A549 (cell line): ENCODE results near the gene MOB2. TPM values are rescaled to one million over a fixed set of nuclear protein-coding genes. Genes with fewer than 3 reads are reported as not detected.
A peak's percentile ranks its signal among the peaks of the same experiment; 100 is the strongest.

ENCODE experiments used
- ATAC-seq, 2 experiments: fragments of 200-7000 bp in 1 of 2; fragments of >200 bp in 1 of 2; cut with Nextera tagmentation in 1 of 2; cut with Tn5 transposase in 1 of 2; 3 replicates each; pipeline versions ENCODE4 v1.8.0 to v1.9.1; 2018 to 2020; ENCODE audit warnings: mild to moderate bottlenecking in 1 of 2, moderate library complexity in 1 of 2
- CTCF ChIA-PET: fragments of 300-600 bp; sonication (Branson Sonifier 250); formaldehyde crosslinking; extraction: SDS; loops from one replicate; lab custom pipeline; 2021; ENCODE audit warnings: antibody characterized with exemption, inconsistent platforms; lab: Yijun Ruan, JAX
- POLR2A ChIA-PET: fragments of 350-600 bp; formaldehyde crosslinking; extraction: SDS; loops from one replicate; lab custom pipeline; 2021; ENCODE audit warnings: antibody characterized with exemption, inconsistent platforms; lab: Yijun Ruan, JAX
- DNase-seq, 2 experiments: peaks; one replicate each; pipeline versions ENCODE4 v3.0.0 to v3.0.0-alpha.2; 2011 to 2016; ENCODE audit warnings: low read depth in 1 of 2, low spot score in 1 of 2
- FAIRE-seq: peaks from 2 replicates; lab custom pipeline; 2011; peaks lifted over from hg19 to GRCh38; lab: Jason Lieb, UNC
- H3K27ac ChIP-seq, 2 experiments: fragments of >200 bp; sonication (Bioruptor Twin); formaldehyde crosslinking; 3 replicates each; pipeline ENCODE4 v1.5.1; 2016 to 2017
- H3K4me1 ChIP-seq: fragments of >200 bp; sonication (Bioruptor Twin); formaldehyde crosslinking; 3 replicates; pipeline ENCODE4 v1.6.1; 2016
- H3K4me2 ChIP-seq: fragments of >200 bp; sonication (Bioruptor Twin); formaldehyde crosslinking; 3 replicates; pipeline ENCODE4 v1.6.1; 2016
- H3K4me3 ChIP-seq: fragments of >200 bp; sonication (Bioruptor Twin); formaldehyde crosslinking; 3 replicates; pipeline ENCODE4 v1.5.1; 2016
- H3K9me3 ChIP-seq: fragments of >200 bp; sonication (Bioruptor Twin); formaldehyde crosslinking; 3 replicates; pipeline ENCODE4 v1.6.1; 2016
- CBX8 ChIP-seq: fragments of 200-600 bp; sonication (generic); IDR thresholded peaks from 2 replicates; pipeline ENCODE4 v1.6.1; 2016
- CHD4 ChIP-seq: fragments of 200-600 bp; sonication (generic); IDR thresholded peaks from 2 replicates; pipeline ENCODE4 v1.6.1; 2016; ENCODE audit warnings: antibody characterized with exemption, mild to moderate bottlenecking, borderline replicate concordance
- EHF ChIP-seq: fragments of 250-450 bp; sonication (Bioruptor Pico); IDR thresholded peaks from 2 replicates; pipeline ENCODE4 v1.5.0; 2020; ENCODE audit warnings: mild to moderate bottlenecking
- EP300 ChIP-seq, 2 experiments: fragments of >200 bp; sonication (Bioruptor Twin); formaldehyde crosslinking; IDR thresholded peaks; 2 replicates in 1 of 2; 3 replicates in 1 of 2; pipeline ENCODE4 v1.6.1; 2016 to 2017
- FOSL2 ChIP-seq, 2 experiments: fragments of 450-650 bp in 1 of 2; fragments of >200 bp in 1 of 2; sonication (Bioruptor Twin) in 1 of 2; formaldehyde crosslinking; IDR thresholded peaks; 2 replicates each; pipeline versions ENCODE4 v1.5.0 to v1.6.1; 2016 to 2020; ENCODE audit warnings: mild to moderate bottlenecking in 1 of 2, moderate library complexity in 1 of 2
- FOXS1 ChIP-seq: fragments of 250-450 bp; sonication (Bioruptor Pico); IDR thresholded peaks from 2 replicates; pipeline ENCODE4 v1.5.0; 2020; ENCODE audit warnings: mild to moderate bottlenecking, moderate library complexity
- HDAC2 ChIP-seq: fragments of 200-600 bp; sonication (generic); IDR thresholded peaks from 2 replicates; pipeline ENCODE4 v1.6.1; 2016
- HOXA7 ChIP-seq: fragments of 250-450 bp; sonication (Bioruptor Pico); IDR thresholded peaks from 2 replicates; pipeline ENCODE4 v1.5.0; 2020; ENCODE audit warnings: mild to moderate bottlenecking, moderate library complexity
- JUN ChIP-seq, 2 experiments: fragments of >200 bp; sonication (Bioruptor Twin); formaldehyde crosslinking; IDR thresholded peaks; 2 replicates in 1 of 2; 3 replicates in 1 of 2; pipeline ENCODE4 v1.6.1; 2016 to 2017
- MAFK ChIP-seq: fragments of 450-650 bp; IDR thresholded peaks from 2 replicates; pipeline ENCODE4 v1.6.1; 2014; ENCODE audit not compliant: partially characterized antibody
- MYC ChIP-seq: IDR thresholded peaks from 2 replicates; pipeline ENCODE4 v1.6.1; 2012; ENCODE audit warnings: mild to moderate bottlenecking, inconsistent platforms, low read length, improper control_type of control experiment, borderline replicate concordance
- NFE2L2 ChIP-seq: fragments of 150-350 bp; conservative IDR thresholded peaks from 2 replicates; pipeline ENCODE4 v1.6.1; 2014; ENCODE audit warnings: low read length
- NPAS2 ChIP-seq: fragments of 250-450 bp; sonication (Bioruptor Pico); IDR thresholded peaks from 2 replicates; pipeline ENCODE4 v1.8.0; 2022; ENCODE audit warnings: mild to moderate bottlenecking, moderate library complexity, borderline replicate concordance
- NR3C1 ChIP-seq: fragments of >200 bp; sonication (Bioruptor Twin); formaldehyde crosslinking; IDR thresholded peaks from 3 replicates; pipeline ENCODE4 v1.6.1; 2017
- PHF8 ChIP-seq: fragments of 200-600 bp; sonication (generic); IDR thresholded peaks from 2 replicates; pipeline ENCODE4 v1.6.1; 2016; ENCODE audit warnings: low read depth, mild to moderate bottlenecking, antibody characterized with exemption, moderate library complexity, borderline replicate concordance
- POLR2A ChIP-seq: IDR thresholded peaks from 2 replicates; pipeline ENCODE4 v1.6.1; 2012; ENCODE audit warnings: mild to moderate bottlenecking, low read length
- RAD21 ChIP-seq, 2 experiments: fragments of >200 bp in 1 of 2; sonication (Bioruptor Twin) in 1 of 2; formaldehyde crosslinking in 1 of 2; IDR thresholded peaks in 1 of 2; conservative IDR thresholded peaks in 1 of 2; 2 replicates in 1 of 2; 3 replicates in 1 of 2; pipeline ENCODE4 v1.6.1; 2012 to 2018; ENCODE audit warnings: inconsistent platforms in 1 of 2
- RARB ChIP-seq: fragments of 250-450 bp; sonication (Bioruptor Pico); IDR thresholded peaks from 2 replicates; pipeline ENCODE4 v1.8.0; 2021; ENCODE audit warnings: mild to moderate bottlenecking, moderate library complexity
- RCOR1 ChIP-seq: fragments of 150-350 bp; IDR thresholded peaks from 2 replicates; pipeline ENCODE4 v1.6.1; 2014; ENCODE audit warnings: antibody characterized with exemption, low read length, low read depth
- RFX5 ChIP-seq: fragments of 450-650 bp; IDR thresholded peaks from 2 replicates; pipeline ENCODE4 v1.7.1; 2014; ENCODE audit warnings: antibody characterized with exemption, mild to moderate bottlenecking, moderate library complexity
- RNF2 ChIP-seq: fragments of 200-600 bp; sonication (generic); IDR thresholded peaks from 2 replicates; pipeline ENCODE4 v1.6.1; 2016; ENCODE audit warnings: low read depth, mild to moderate bottlenecking, antibody characterized with exemption, moderate library complexity, borderline replicate concordance
- SMC3 ChIP-seq: fragments of >200 bp; sonication (Bioruptor Twin); formaldehyde crosslinking; IDR thresholded peaks from 3 replicates; pipeline ENCODE4 v1.6.1; 2018; ENCODE audit warnings: inconsistent platforms
- SREBF2 ChIP-seq: fragments of 450-650 bp; IDR thresholded peaks from 2 replicates; pipeline ENCODE4 v1.6.1; 2014; ENCODE audit warnings: mild to moderate bottlenecking, moderate library complexity
- ZFP36 ChIP-seq: fragments of 450-650 bp; IDR thresholded peaks from 2 replicates; pipeline ENCODE4 v1.6.1; 2014; ENCODE audit warnings: borderline replicate concordance; ENCODE audit not compliant: partially characterized antibody
- WGBS: methylation state at CpG from one replicate; pipeline ENCODE4 v1.1.6; 2017; ENCODE audit errors: missing lambda C conversion rate; 5-methylcytosine and 5-hydroxymethylcytosine counted together
- polyA plus RNA-seq, 4 experiments: library from polyadenylated mRNA; depleted of rRNA in 3 of 4; stranded (reverse); fragments of >200 nt; fragmentation: RNase III in 1 of 4; extraction: RNeasy Plus Mini Kit Qiagen cat#74134 plus additional on column Dnase treatment in 1 of 4; gene quantifications; 2 replicates in 3 of 4; 3 replicates in 1 of 4; pipeline ENCODE4 v1.2.3, GENCODE V29; 2011 to 2017
- TF ChIP-seq, protein P1 (sequence below): fragments of 150-350 bp; IDR thresholded peaks from 2 replicates; pipeline ENCODE4 v1.6.1; 2014; ENCODE audit warnings: low read depth, mild to moderate bottlenecking, low read length
- TF ChIP-seq, protein P2 (sequence below): IDR thresholded peaks from 2 replicates; pipeline ENCODE4 v1.6.1; 2012
- TF ChIP-seq, protein P3 (sequence below): fragments of >200 bp; sonication (Bioruptor Twin); formaldehyde crosslinking; IDR thresholded peaks from 2 replicates; pipeline ENCODE4 v1.6.1; 2016
- TF ChIP-seq, protein P4 (sequence below): fragments of >200 bp; sonication (Bioruptor Twin); formaldehyde crosslinking; IDR thresholded peaks from 3 replicates; pipeline ENCODE4 v1.5.1; 2016
- TF ChIP-seq, protein P5 (sequence below): IDR thresholded peaks from 2 replicates; pipeline ENCODE4 v1.6.1; 2012; ENCODE audit warnings: low read depth, borderline replicate concordance
- TF ChIP-seq, protein P6 (sequence below): fragments of >200 bp; sonication (Bioruptor Twin); formaldehyde crosslinking; IDR thresholded peaks from 3 replicates; pipeline ENCODE4 v1.6.1; 2016

MOB2 gene
- polyA plus RNA-seq, 2 of the 4 experiments (the other 2 are of a cell fraction), result 25.4 to 38.2 TPM

DNA sequence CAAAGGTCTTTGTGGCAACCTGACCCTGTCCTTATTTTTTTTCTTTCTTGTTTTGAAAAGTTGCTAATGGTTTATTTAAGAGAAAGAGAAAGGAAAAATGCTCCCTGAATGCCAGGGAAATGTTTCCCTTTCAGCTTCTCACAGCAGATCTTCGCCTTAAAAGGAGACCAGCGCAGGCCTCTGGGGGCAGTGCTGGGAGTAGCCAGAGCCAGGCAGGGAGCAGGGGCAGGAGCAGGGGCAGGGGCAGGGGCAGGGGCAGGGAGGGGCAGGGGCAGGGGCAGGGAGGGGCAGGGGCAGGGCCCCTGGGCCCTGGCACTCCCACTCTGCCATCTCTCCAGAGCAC, 5.1 kb downstream of the MOB2 start:
- CTCF ChIA-PET, result interaction anchor here (1.4 to 1.8 kb wide), 2 partner anchors 34 to 35 kb away, joined by 4 to 7 read pairs; no protein-coding TSS in a partner anchor
- ATAC-seq, result 0 out of 6 replicates have a peak, but pooled peaks of 1 of the 2 experiments have one; percentile 15
- no peak for FAIRE-seq
- Histone ChIP-seq H3K4me2 (no peak overlapping the region), H3K4me3 (no peak overlapping the region), H3K9me3 (no peaks in the 10 kb centered on the region), H3K4me1 (no peaks in the 10 kb centered on the region), H3K27ac (no peak overlapping the region)
- POLR2A ChIA-PET, result no interaction called here
- WGBS, result 93% methylated on average over 2 of the region's 2 CpGs
- TF ChIP-seq POLR2A (no peak), RFX5 (no peak), FOSL2 (IDR thresholded peaks at IDR 0.05) (no peak), FOSL2 (CRISPR knock-in tag; IDR thresholded peaks at IDR 0.05) (no peak), JUN (IDR thresholded peaks at IDR 0.05) (no peak), RAD21 (conservative IDR thresholded peaks at IDR 0.05 in 1 of 2, IDR thresholded peaks at IDR 0.05 in 1 of 2) (no peak), HOXA7 (no peak), PHF8 (no peak), SMC3 (no peak), FOXS1 (CRISPR knock-in tag) (no peak), EP300 (IDR thresholded peaks at IDR 0.05) (no peak), SREBF2 (no peak), MYC (no peak), RNF2 (no peak)
- TF ChIP-seq, protein P1, sequence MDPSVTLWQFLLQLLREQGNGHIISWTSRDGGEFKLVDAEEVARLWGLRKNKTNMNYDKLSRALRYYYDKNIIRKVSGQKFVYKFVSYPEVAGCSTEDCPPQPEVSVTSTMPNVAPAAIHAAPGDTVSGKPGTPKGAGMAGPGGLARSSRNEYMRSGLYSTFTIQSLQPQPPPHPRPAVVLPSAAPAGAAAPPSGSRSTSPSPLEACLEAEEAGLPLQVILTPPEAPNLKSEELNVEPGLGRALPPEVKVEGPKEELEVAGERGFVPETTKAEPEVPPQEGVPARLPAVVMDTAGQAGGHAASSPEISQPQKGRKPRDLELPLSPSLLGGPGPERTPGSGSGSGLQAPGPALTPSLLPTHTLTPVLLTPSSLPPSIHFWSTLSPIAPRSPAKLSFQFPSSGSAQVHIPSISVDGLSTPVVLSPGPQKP, result no peak
- TF ChIP-seq, protein P2, sequence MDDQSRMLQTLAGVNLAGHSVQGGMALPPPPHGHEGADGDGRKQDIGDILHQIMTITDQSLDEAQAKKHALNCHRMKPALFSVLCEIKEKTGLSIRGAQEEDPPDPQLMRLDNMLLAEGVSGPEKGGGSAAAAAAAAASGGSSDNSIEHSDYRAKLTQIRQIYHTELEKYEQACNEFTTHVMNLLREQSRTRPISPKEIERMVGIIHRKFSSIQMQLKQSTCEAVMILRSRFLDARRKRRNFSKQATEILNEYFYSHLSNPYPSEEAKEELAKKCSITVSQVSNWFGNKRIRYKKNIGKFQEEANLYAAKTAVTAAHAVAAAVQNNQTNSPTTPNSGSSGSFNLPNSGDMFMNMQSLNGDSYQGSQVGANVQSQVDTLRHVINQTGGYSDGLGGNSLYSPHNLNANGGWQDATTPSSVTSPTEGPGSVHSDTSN, result no peak
- no peak for DNase-seq

DNA sequence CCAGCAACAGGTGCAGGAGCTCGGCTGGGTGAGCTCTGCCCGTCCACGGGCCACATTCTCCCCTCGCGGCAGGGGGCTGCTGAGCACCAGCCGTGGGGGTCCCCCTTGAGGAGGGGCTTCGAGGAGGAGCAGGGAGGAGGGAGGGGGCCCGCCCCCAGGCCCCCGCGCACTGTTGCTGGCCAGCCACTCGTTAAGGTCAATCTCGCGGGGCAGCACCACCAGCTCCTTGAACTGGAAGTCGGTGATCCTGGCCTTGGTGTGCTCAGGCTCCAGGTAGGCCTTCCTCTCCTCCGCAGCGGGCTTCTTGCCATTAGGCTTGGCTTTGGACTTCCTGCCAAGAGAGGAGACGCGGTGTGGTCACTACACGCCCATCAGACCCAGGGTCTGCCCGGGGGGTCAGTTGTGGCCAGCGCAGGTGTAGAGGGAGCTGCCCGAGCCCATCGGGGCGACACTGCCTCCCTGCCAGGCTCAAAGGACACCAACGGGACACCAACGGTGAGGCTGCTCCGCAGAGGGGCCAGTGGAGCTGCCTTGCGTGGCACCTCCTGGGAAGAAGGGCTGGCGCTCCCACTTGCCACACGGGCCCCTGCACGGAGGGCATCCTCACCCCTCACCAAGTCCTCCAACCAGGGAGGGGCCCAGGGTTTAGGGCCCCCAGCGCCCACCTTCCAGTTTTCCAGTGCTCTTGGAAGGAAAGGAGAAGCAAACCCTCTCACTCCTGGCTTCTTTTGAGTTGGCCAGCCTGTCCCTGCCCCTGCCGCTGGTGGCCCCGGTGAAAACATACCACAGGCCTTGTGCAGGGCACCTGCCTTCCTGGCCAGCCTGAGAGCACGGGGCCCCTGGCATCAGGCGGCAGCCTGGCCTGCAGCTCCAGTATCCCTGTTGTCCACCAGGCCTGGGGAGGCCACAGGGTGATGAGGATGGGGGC, 5.8 kb downstream of the MOB2 start:
- H3K4me1 ChIP-seq, result no peaks in the 10 kb centered on the region
- H3K27ac ChIP-seq, result no peak overlapping the region
- H3K4me3 ChIP-seq, result no peak overlapping the region
- no peaks in the 10 kb centered on the region for H3K9me3 ChIP-seq
- ATAC-seq (no peak), DNase-seq (no peak), FAIRE-seq (no peak)
- WGBS, result 93% methylated on average over 23 of the region's 36 CpGs
- POLR2A ChIA-PET, result no interaction called here
- CTCF ChIA-PET, result interaction anchor here (1.4 to 1.8 kb wide), 2 partner anchors 34 to 35 kb away, joined by 4 to 7 read pairs; no protein-coding TSS in a partner anchor
- no peak for TF ChIP-seq RNF2
- TF ChIP-seq SREBF2, result no peak
- no peak for TF ChIP-seq EHF (CRISPR knock-in tag)
- TF ChIP-seq, protein P3, sequence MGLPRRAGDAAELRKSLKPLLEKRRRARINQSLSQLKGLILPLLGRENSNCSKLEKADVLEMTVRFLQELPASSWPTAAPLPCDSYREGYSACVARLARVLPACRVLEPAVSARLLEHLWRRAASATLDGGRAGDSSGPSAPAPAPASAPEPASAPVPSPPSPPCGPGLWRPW, result no peak
- TF ChIP-seq, protein P4, sequence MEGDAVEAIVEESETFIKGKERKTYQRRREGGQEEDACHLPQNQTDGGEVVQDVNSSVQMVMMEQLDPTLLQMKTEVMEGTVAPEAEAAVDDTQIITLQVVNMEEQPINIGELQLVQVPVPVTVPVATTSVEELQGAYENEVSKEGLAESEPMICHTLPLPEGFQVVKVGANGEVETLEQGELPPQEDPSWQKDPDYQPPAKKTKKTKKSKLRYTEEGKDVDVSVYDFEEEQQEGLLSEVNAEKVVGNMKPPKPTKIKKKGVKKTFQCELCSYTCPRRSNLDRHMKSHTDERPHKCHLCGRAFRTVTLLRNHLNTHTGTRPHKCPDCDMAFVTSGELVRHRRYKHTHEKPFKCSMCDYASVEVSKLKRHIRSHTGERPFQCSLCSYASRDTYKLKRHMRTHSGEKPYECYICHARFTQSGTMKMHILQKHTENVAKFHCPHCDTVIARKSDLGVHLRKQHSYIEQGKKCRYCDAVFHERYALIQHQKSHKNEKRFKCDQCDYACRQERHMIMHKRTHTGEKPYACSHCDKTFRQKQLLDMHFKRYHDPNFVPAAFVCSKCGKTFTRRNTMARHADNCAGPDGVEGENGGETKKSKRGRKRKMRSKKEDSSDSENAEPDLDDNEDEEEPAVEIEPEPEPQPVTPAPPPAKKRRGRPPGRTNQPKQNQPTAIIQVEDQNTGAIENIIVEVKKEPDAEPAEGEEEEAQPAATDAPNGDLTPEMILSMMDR, result no peak
- TF ChIP-seq ZFP36, result no peak
- TF ChIP-seq, protein P5, sequence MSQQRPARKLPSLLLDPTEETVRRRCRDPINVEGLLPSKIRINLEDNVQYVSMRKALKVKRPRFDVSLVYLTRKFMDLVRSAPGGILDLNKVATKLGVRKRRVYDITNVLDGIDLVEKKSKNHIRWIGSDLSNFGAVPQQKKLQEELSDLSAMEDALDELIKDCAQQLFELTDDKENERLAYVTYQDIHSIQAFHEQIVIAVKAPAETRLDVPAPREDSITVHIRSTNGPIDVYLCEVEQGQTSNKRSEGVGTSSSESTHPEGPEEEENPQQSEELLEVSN, result no peak
- no peak for TF ChIP-seq RARB (CRISPR knock-in tag)
- TF ChIP-seq PHF8, result no peak
- TF ChIP-seq, protein P6, sequence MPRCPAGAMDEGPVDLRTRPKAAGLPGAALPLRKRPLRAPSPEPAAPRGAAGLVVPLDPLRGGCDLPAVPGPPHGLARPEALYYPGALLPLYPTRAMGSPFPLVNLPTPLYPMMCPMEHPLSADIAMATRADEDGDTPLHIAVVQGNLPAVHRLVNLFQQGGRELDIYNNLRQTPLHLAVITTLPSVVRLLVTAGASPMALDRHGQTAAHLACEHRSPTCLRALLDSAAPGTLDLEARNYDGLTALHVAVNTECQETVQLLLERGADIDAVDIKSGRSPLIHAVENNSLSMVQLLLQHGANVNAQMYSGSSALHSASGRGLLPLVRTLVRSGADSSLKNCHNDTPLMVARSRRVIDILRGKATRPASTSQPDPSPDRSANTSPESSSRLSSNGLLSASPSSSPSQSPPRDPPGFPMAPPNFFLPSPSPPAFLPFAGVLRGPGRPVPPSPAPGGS, result no peak
- TF ChIP-seq RCOR1, result no peak
- TF ChIP-seq RFX5, result no peak
- no peak for TF ChIP-seq NR3C1
- TF ChIP-seq HDAC2, result no peak
- no peak for TF ChIP-seq CHD4
- no peak for TF ChIP-seq NPAS2 (CRISPR knock-in tag)
- TF ChIP-seq CBX8, result no peak
- TF ChIP-seq MAFK, result no peak
- no peak for TF ChIP-seq NFE2L2
- no peak overlapping the region for H3K4me2 ChIP-seq
